ENCODE data around the gene ZBTB46.
A peak's percentile ranks its signal among the peaks of the same experiment; 100 is the strongest.
"Not testable (repeated sequence)": the region's sequence is repeated elsewhere in the genome, so short reads cannot be mapped to it uniquely, and the experiment has no call there.

Gene ZBTB46

GRCh38 chr20:63857764-63858392, 26.8 kb upstream of the ZBTB46 start:
- DNase-seq: no peak

- no peak for DNase-seq
Measured at GRCh38 chr20:63856098-63856511, 25.0 kb upstream of the ZBTB46 start.

GRCh38 chr20:63855363-63856097, 24.5 kb upstream of the ZBTB46 start:
- DNase-seq: no peak

- DNase-seq: no peak
Measured at GRCh38 chr20:63854766-63855362, 23.8 kb upstream of the ZBTB46 start.

GRCh38 chr20:63854069-63854765, 23.2 kb upstream of the ZBTB46 start:
- DNase-seq: peak; percentile 17

- not testable (repeated sequence) for DNase-seq
Measured at GRCh38 chr20:63853733-63854068, 22.6 kb upstream of the ZBTB46 start.

- DNase-seq: not testable (repeated sequence)
Measured at GRCh38 chr20:63851548-63851943, 20.5 kb upstream of the ZBTB46 start.

GRCh38 chr20:63850689-63851547, 19.9 kb upstream of the ZBTB46 start:
- no peak for DNase-seq

- DNase-seq: no peak
Measured at GRCh38 chr20:63848003-63848911, 17.2 kb upstream of the ZBTB46 start.

GRCh38 chr20:63847237-63848002, 16.4 kb upstream of the ZBTB46 start:
- DNase-seq: no peak

GRCh38 chr20:63846888-63847236, 15.8 kb upstream of the ZBTB46 start:
- DNase-seq: no peak

- no peak for DNase-seq
Measured at GRCh38 chr20:63846128-63846771, 15.2 kb upstream of the ZBTB46 start.

GRCh38 chr20:63844511-63844991, 13.5 kb upstream of the ZBTB46 start:
- DNase-seq: no peak

- no peak for DNase-seq
Measured at GRCh38 chr20:63843778-63844177, 12.7 kb upstream of the ZBTB46 start.

GRCh38 chr20:63843222-63843621, 12.2 kb upstream of the ZBTB46 start:
- DNase-seq: no peak

GRCh38 chr20:63842258-63842657, 11.2 kb upstream of the ZBTB46 start:
- no peak for DNase-seq

- no peak for DNase-seq
Measured at GRCh38 chr20:63840405-63840828, 9.4 kb upstream of the ZBTB46 start.

- no peak for DNase-seq
Measured at GRCh38 chr20:63839620-63840019, 8.6 kb upstream of the ZBTB46 start.

GRCh38 chr20:63837479-63837878, 6.4 kb upstream of the ZBTB46 start:
- no peak for DNase-seq

All from CD4-positive, alpha-beta T cell treated with Interleukin-21 for 1 hour (primary cell).